ENCODE measurements around the gene ITGA11. TPM values are rescaled to one million over a fixed set of nuclear protein-coding genes. Genes with fewer than 3 reads are reported as not detected.
"Not testable (repeated sequence)": the region's sequence is repeated elsewhere in the genome, so short reads cannot be mapped to it uniquely, and the experiment has no call there.

The ITGA11 gene
- total RNA-seq, 1 donor from 2014 or later, result 0.28 TPM

GRCh38 chr15:68426116-68426515, 5.8 kb downstream of the ITGA11 start:
- Mint-ChIP-seq H3K4me1 (ENCODE audit: unreplicated experiment) (no peaks in the 10 kb centered on the region), H3K4me3 (ENCODE audit: unreplicated experiment) (no peak overlapping the region)

DNA sequence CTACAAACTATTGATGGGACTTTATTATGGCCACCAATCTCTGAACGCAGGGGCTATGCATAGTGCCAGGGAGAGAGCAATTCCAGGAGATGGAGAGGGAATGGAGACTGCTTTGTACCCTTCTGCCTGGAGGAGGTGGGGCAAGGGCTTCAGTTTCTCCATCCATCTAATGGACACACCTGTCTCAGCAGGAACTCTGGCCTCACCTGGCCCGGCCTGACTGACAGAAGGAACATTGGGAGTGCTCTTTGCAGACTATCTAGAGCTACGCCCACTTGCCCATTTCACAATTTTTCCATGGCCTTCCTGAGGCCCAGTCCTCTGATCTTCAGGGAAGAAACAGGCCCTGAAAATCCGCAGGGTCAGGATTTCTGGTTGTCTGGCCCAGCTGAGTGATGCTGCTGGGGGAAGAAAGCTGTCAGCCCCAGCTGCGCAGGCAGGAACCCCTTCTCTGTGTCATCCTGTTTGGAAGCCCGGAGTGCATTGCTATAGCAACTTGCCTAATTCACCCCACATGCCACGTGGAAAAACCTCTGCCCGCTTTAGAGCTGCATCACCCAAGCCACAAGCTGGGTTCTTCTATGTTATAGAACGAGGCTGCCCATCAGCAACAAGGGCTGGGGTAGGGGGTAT, 6.4 kb downstream of the ITGA11 start:
- no peak overlapping the region for H3K4me3 Mint-ChIP-seq (ENCODE audit: unreplicated experiment)
- H3K4me1 Mint-ChIP-seq (ENCODE audit: unreplicated experiment), result no peaks in the 10 kb centered on the region
- H3K9me3 Mint-ChIP-seq (ENCODE audit: unreplicated experiment), result no peaks in the 10 kb centered on the region
- TF ChIP-seq, protein P1, sequence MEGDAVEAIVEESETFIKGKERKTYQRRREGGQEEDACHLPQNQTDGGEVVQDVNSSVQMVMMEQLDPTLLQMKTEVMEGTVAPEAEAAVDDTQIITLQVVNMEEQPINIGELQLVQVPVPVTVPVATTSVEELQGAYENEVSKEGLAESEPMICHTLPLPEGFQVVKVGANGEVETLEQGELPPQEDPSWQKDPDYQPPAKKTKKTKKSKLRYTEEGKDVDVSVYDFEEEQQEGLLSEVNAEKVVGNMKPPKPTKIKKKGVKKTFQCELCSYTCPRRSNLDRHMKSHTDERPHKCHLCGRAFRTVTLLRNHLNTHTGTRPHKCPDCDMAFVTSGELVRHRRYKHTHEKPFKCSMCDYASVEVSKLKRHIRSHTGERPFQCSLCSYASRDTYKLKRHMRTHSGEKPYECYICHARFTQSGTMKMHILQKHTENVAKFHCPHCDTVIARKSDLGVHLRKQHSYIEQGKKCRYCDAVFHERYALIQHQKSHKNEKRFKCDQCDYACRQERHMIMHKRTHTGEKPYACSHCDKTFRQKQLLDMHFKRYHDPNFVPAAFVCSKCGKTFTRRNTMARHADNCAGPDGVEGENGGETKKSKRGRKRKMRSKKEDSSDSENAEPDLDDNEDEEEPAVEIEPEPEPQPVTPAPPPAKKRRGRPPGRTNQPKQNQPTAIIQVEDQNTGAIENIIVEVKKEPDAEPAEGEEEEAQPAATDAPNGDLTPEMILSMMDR (IDR thresholded peaks at IDR 0.05; ENCODE audit: unreplicated experiment), result no peak
- H3K36me3 Mint-ChIP-seq (ENCODE audit: low read depth, unreplicated experiment), result no peaks in the 10 kb centered on the region
- H3K27me3 Mint-ChIP-seq (ENCODE audit: unreplicated experiment), result peaks cover 16% of the 10 kb centered on the region
- no peak for DNase-seq (ENCODE audit: low spot score)
- H3K27ac Mint-ChIP-seq (ENCODE audit: unreplicated experiment), result no peak overlapping the region

More at GRCh38 chr15:68426116-68426515, 5.8 kb downstream of the ITGA11 start:
- Mint-ChIP-seq H3K27me3 (ENCODE audit: unreplicated experiment) (peaks cover 18% of the 10 kb centered on the region), H3K36me3 (ENCODE audit: low read depth, unreplicated experiment) (no peaks in the 10 kb centered on the region), H3K9me3 (ENCODE audit: unreplicated experiment) (no peaks in the 10 kb centered on the region), H3K27ac (ENCODE audit: unreplicated experiment) (no peak overlapping the region)
- TF ChIP-seq, protein P1 (IDR thresholded peaks at IDR 0.05; ENCODE audit: unreplicated experiment), result no peak
- DNase-seq (ENCODE audit: low spot score), result no peak

- Mint-ChIP-seq H3K36me3 (ENCODE audit: low read depth, unreplicated experiment) (no peaks in the 10 kb centered on the region), H3K4me1 (ENCODE audit: unreplicated experiment) (no peaks in the 10 kb centered on the region), H3K9me3 (ENCODE audit: unreplicated experiment) (no peaks in the 10 kb centered on the region), H3K4me3 (ENCODE audit: unreplicated experiment) (no peak overlapping the region), H3K27me3 (ENCODE audit: unreplicated experiment) (peaks cover 13% of the 10 kb centered on the region), H3K27ac (ENCODE audit: unreplicated experiment) (no peak overlapping the region)
- TF ChIP-seq, protein P1 (IDR thresholded peaks at IDR 0.05; ENCODE audit: unreplicated experiment), result no peak
- DNase-seq (ENCODE audit: low spot score), result no peak
Measured at GRCh38 chr15:68424754-68425390, 7.1 kb downstream of the ITGA11 start.

GRCh38 chr15:68423359-68424296, 8.3 kb downstream of the ITGA11 start:
- H3K9me3 Mint-ChIP-seq (ENCODE audit: unreplicated experiment), result no peaks in the 10 kb centered on the region
- no peak overlapping the region for H3K4me3 Mint-ChIP-seq (ENCODE audit: unreplicated experiment)
- peaks cover 11% of the 10 kb centered on the region for H3K27me3 Mint-ChIP-seq (ENCODE audit: unreplicated experiment)
- no peak for DNase-seq (ENCODE audit: low spot score)
- no peak overlapping the region for H3K27ac Mint-ChIP-seq (ENCODE audit: unreplicated experiment)
- no peaks in the 10 kb centered on the region for H3K4me1 Mint-ChIP-seq (ENCODE audit: unreplicated experiment)
- TF ChIP-seq, protein P1 (IDR thresholded peaks at IDR 0.05; ENCODE audit: unreplicated experiment), result no peak
- no peaks in the 10 kb centered on the region for H3K36me3 Mint-ChIP-seq (ENCODE audit: low read depth, unreplicated experiment)

- not testable (repeated sequence) for H3K4me3 Mint-ChIP-seq (ENCODE audit: unreplicated experiment); DNase-seq (ENCODE audit: low spot score); H3K27me3 Mint-ChIP-seq (ENCODE audit: unreplicated experiment); H3K9me3 Mint-ChIP-seq (ENCODE audit: unreplicated experiment); H3K4me1 Mint-ChIP-seq (ENCODE audit: unreplicated experiment); H3K36me3 Mint-ChIP-seq (ENCODE audit: low read depth, unreplicated experiment); H3K27ac Mint-ChIP-seq (ENCODE audit: unreplicated experiment)
Measured at GRCh38 chr15:68422403-68423145, 9.4 kb downstream of the ITGA11 start.

Data from endothelial cell (in vitro differentiated cells).